MM.1S (cell line): ENCODE results near the gene GLCE.

Experiments used
- CTCF ChIP-seq: fragments of 300-600 bp; sonication (generic); IDR thresholded peaks from 2 replicates; pipeline ENCODE4 v1.5.1; 2016; ENCODE audit warnings: antibody characterized with exemption, low read length, mixed read lengths
- EZH2 ChIP-seq: fragments of 300-600 bp; sonication (generic); optimal IDR thresholded peaks from 2 replicates; pipeline ENCODE3; 2017; ENCODE audit warnings: low read depth, mild to moderate bottlenecking, antibody characterized with exemption, low read length, mixed read lengths

- TF ChIP-seq EZH2 (no peak), CTCF (no peak)
Measured at GRCh38 chr15:69126054-69126469, 34.4 kb upstream of the GLCE start.
